GM20431 (cell line): ENCODE measurements around the gene DPP10.

Experiments
- in situ Hi-C: fragments of 300-500 bp; cut with MseI, MboI; formaldehyde crosslinking; loops from one replicate; pipeline ENCODE4 v1.15.0; 2020; ENCODE audit warnings: low sequenced_read_pairs; ENCODE audit not compliant: unreplicated experiment

The DPP10 gene

GRCh38 chr2:115174651-115175050 lies 732.2 kb downstream of the DPP10 start:
- in situ Hi-C loops: no loop called here

- in situ Hi-C loops: no loop called here
Observed at GRCh38 chr2:115183144-115183543, 740.7 kb downstream of the DPP10 start.

- in situ Hi-C loops: no loop called here
Observed at GRCh38 chr2:115190459-115190858, 748.0 kb downstream of the DPP10 start.

GRCh38 chr2:115194623-115195022 lies 752.2 kb downstream of the DPP10 start:
- in situ Hi-C loops: no loop called here

GRCh38 chr2:115196587-115196986 lies 754.1 kb downstream of the DPP10 start:
- in situ Hi-C loops: no loop called here

- in situ Hi-C loops: no loop called here
Observed at GRCh38 chr2:115199966-115200365, 757.5 kb downstream of the DPP10 start.

- in situ Hi-C loops: no loop called here
Observed at GRCh38 chr2:115201386-115201785, 758.9 kb downstream of the DPP10 start.

GRCh38 chr2:115208493-115209164 lies 766.2 kb downstream of the DPP10 start:
- in situ Hi-C loops: no loop called here

- in situ Hi-C loops: no loop called here
Observed at GRCh38 chr2:115214050-115214449, 771.6 kb downstream of the DPP10 start.

- in situ Hi-C loops: no loop called here
Observed at GRCh38 chr2:115219296-115219695, 776.9 kb downstream of the DPP10 start.

- in situ Hi-C loops: no loop called here
Observed at GRCh38 chr2:115234186-115234585, 791.7 kb downstream of the DPP10 start.

GRCh38 chr2:115234737-115235136 lies 792.3 kb downstream of the DPP10 start:
- in situ Hi-C loops: no loop called here

- in situ Hi-C loops: no loop called here
Observed at GRCh38 chr2:115248066-115248465, 805.6 kb downstream of the DPP10 start.

- in situ Hi-C loops: no loop called here
Observed at GRCh38 chr2:115277366-115277765, 834.9 kb downstream of the DPP10 start.

- in situ Hi-C loops: no loop called here
Observed at GRCh38 chr2:115285416-115285815, 843.0 kb downstream of the DPP10 start.

GRCh38 chr2:115290478-115290877 lies 848.0 kb downstream of the DPP10 start:
- in situ Hi-C loops: no loop called here

GRCh38 chr2:115292742-115293141 lies 850.3 kb downstream of the DPP10 start:
- in situ Hi-C loops: no loop called here

GRCh38 chr2:115294999-115295398 lies 852.6 kb downstream of the DPP10 start:
- in situ Hi-C loops: no loop called here

GRCh38 chr2:115297056-115297455 lies 854.6 kb downstream of the DPP10 start:
- in situ Hi-C loops: no loop called here

- in situ Hi-C loops: no loop called here
Observed at GRCh38 chr2:115299199-115299598, 856.8 kb downstream of the DPP10 start.

- in situ Hi-C loops: no loop called here
Observed at GRCh38 chr2:115305712-115306111, 863.3 kb downstream of the DPP10 start.

GRCh38 chr2:115314119-115314518 lies 871.7 kb downstream of the DPP10 start:
- in situ Hi-C loops: no loop called here
